GM12875 (cell line): ENCODE data around the gene PKD1.

ENCODE experiments used
- H3K4me3 ChIP-seq: one replicate; pipeline ENCODE4 v1.5.1; 2011; ENCODE audit warnings: low read depth, low read length, control low read depth
- CTCF ChIP-seq: IDR thresholded peaks from 2 replicates; pipeline ENCODE4 v1.5.1; 2011; ENCODE audit warnings: low read depth, mild to moderate bottlenecking, control low read depth, inconsistent platforms, low read length, moderate library complexity, borderline replicate concordance; ENCODE audit not compliant: insufficient read depth

The PKD1 gene

GRCh38 chr16:2135770-2136490, at the start of gene PKD1:
Gene PKD1 (minus strand): TSS chr16:2135898. CDS start chr16:2135689, 209 bp downstream.
- H3K4me3 ChIP-seq = peak within 1 kb of the TSS; percentile 37

DNA sequence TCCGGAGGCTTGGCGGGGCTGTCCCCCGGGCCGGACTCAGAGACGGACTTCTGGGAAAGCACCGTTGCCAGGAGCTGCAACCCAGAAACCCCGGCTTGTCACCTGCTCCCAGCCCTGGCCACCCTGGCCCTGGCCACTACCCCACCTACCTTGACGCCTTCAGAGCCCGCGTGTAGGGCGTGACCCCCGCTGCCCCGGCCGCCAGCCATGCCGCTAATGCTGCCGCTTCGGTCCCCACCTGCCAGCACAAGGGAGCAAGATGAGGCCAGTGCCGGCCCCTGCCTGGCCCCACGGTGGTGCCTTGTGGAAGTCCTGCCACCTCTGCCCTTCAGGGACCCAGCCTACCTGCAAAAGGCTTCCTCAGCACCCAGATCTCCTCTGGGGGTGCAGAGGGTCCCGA, 49.3 kb upstream of the PKD1 start:
- TF ChIP-seq CTCF = no peak
- no peak overlapping the region for H3K4me3 ChIP-seq

DNA sequence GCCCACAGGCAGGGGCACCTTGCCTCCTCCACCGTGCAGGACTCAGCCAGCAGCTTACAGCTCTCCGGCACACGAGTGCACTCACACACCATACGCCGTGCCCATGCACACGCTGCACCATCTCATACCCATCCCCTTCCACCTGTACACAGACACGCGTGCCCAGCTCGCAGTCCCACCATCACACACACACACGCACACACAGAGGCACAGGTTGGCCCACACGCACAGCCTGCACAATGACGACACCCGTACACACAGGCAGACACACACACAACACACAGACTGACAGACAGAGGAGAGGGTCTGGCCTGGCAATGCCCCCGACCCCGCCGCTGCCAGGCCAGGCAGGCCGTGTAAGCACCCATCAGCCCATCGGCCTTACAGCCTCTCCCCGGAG, 48.6 kb upstream of the PKD1 start:
- no peak for TF ChIP-seq CTCF
- no peak overlapping the region for H3K4me3 ChIP-seq

DNA sequence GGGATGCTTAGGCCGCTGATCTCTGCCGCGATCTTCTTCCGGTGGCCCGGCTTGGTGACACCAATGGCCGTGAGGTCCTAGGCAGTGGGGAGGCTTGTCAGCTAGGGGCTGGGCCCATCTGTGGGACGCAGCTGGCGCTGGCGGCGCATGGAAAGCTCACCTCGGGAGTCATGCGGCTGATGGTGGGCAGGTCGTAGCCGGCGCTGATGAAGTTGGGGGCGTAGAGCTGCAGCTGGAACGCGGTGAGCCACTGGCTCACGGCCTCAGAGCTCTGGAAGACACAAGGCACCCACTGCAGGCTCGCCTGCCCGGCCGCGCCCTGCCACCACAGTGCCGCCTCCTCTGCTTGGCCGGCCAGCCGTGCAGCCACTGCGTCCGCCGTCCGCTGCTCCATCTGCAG, 48.0 kb upstream of the PKD1 start:
- TF ChIP-seq CTCF = no peak
- H3K4me3 ChIP-seq = no peak overlapping the region

DNA sequence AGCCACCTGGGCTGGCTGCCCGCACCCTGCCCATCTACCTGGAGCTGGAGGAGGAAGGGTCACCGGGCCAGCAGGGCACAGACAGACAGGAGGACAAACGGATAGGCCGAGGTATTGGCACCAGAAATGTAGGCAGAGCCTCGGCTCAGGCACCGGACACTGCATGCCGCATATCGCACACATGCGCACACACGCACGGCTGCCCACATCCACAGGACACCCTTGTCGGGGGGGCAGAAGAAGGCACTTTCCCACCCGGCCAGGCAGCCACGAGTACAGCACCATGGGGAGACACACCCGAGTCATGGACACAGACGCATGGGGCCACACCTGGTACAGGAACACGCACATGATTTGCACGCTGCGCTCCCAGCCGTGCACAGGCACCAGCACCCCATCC, 46.3 kb upstream of the PKD1 start:
- no peak for TF ChIP-seq CTCF

GRCh38 chr16:2180962-2181923, 45.5 kb upstream of the PKD1 start:
- no peak for TF ChIP-seq CTCF
- no peak overlapping the region for H3K4me3 ChIP-seq

More for the DNA sequence above, 46.3 kb upstream of the PKD1 start:
- H3K4me3 ChIP-seq = no peak overlapping the region

DNA sequence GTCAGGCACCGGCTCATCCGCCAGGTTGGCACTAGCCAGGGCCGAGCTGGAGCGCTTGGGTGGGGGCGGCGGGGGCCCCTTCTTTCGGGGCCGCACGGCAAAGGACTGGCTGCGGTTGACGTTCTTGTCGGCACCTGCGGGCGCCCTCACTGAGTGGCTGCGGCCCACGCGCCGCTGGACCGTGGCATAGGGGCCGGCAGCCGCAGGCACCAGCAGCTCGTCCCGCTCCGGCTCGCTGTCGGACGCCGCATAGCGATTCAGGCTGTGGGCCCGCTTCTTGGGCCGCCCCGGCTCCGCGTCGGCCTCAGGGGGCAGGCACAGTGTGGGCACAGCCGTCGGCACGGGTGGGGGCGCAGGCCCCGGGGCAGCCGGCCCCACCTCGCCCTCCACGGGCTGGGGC, 44.8 kb upstream of the PKD1 start:
- H3K4me3 ChIP-seq = no peak overlapping the region
- no peak for TF ChIP-seq CTCF
